GM06990 (cell line): Measurements from ENCODE around the gene PTPRM.

Experiments used
- DNase-seq: peaks from one replicate; pipeline ENCODE4 v3.0.0-alpha.2; 2011; ENCODE audit not compliant: insufficient read length; ENCODE audit errors: extremely low read depth
- H3K27me3 ChIP-seq: replicated peaks from 2 replicates; pipeline ENCODE4 v1.6.0; 2011; ENCODE audit warnings: low read length; ENCODE audit not compliant: control insufficient read depth, insufficient read depth
- H3K36me3 ChIP-seq: 2 replicates; pipeline ENCODE4 v1.5.1; 2011; ENCODE audit warnings: low read length; ENCODE audit not compliant: control insufficient read depth, insufficient read depth
- H3K4me3 ChIP-seq: replicated peaks from 2 replicates; pipeline ENCODE4 v1.5.1; 2011; ENCODE audit warnings: low read depth, mild to moderate bottlenecking, control low read depth, low read length
- TF ChIP-seq, protein P1 (sequence below): IDR thresholded peaks from 2 replicates; pipeline ENCODE4 v1.5.1; 2011; ENCODE audit warnings: low read length, control low read depth, mild to moderate bottlenecking, inconsistent platforms; ENCODE audit not compliant: insufficient read depth, poor library complexity, severe bottlenecking

Gene PTPRM

GRCh38 chr18:7803956-7804469, 236.9 kb downstream of the PTPRM start:
- TF ChIP-seq, protein P1, sequence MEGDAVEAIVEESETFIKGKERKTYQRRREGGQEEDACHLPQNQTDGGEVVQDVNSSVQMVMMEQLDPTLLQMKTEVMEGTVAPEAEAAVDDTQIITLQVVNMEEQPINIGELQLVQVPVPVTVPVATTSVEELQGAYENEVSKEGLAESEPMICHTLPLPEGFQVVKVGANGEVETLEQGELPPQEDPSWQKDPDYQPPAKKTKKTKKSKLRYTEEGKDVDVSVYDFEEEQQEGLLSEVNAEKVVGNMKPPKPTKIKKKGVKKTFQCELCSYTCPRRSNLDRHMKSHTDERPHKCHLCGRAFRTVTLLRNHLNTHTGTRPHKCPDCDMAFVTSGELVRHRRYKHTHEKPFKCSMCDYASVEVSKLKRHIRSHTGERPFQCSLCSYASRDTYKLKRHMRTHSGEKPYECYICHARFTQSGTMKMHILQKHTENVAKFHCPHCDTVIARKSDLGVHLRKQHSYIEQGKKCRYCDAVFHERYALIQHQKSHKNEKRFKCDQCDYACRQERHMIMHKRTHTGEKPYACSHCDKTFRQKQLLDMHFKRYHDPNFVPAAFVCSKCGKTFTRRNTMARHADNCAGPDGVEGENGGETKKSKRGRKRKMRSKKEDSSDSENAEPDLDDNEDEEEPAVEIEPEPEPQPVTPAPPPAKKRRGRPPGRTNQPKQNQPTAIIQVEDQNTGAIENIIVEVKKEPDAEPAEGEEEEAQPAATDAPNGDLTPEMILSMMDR: no peak
- no peaks in the 10 kb centered on the region for H3K27me3 ChIP-seq
- H3K4me3 ChIP-seq: no peak overlapping the region
- DNase-seq: no peak
- no peaks in the 10 kb centered on the region for H3K36me3 ChIP-seq

DNA sequence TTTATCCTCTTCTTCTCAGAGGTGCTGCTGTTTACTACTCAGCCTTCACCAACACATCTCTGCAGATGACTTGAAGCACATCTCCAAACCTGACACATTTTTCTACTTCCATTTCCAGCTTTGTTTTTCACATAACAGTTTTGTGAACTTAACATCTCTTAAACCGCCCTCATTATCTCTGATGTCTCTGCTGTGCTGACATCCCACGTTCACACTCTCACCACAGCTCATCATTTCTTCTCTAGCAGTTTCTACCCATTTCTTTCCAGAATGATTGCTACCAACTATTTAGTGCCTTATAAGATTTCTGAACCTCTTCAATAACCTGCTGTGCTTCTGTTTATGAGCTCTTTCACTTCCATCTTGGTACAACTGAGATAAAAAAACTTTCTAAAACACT, 238.0 kb downstream of the PTPRM start:
- TF ChIP-seq, protein P1: no peak
- H3K36me3 ChIP-seq: no peaks in the 10 kb centered on the region
- no peak overlapping the region for H3K4me3 ChIP-seq
- no peak for DNase-seq
- no peaks in the 10 kb centered on the region for H3K27me3 ChIP-seq

GRCh38 chr18:7805880-7806279, 238.8 kb downstream of the PTPRM start:
- H3K4me3 ChIP-seq: no peak overlapping the region
- H3K36me3 ChIP-seq: no peaks in the 10 kb centered on the region
- H3K27me3 ChIP-seq: no peaks in the 10 kb centered on the region
- TF ChIP-seq, protein P1: no peak
- no peak for DNase-seq

GRCh38 chr18:7807936-7808453, 240.9 kb downstream of the PTPRM start:
- no peak for DNase-seq
- Histone ChIP-seq H3K36me3 (no peaks in the 10 kb centered on the region), H3K27me3 (no peaks in the 10 kb centered on the region), H3K4me3 (no peak overlapping the region)
- TF ChIP-seq, protein P1: no peak

GRCh38 chr18:7808992-7809391, 241.9 kb downstream of the PTPRM start:
- TF ChIP-seq, protein P1: no peak
- Histone ChIP-seq H3K27me3 (no peaks in the 10 kb centered on the region), H3K36me3 (no peaks in the 10 kb centered on the region), H3K4me3 (no peak overlapping the region)
- DNase-seq: no peak

- Histone ChIP-seq H3K4me3 (no peak overlapping the region), H3K36me3 (no peaks in the 10 kb centered on the region), H3K27me3 (no peaks in the 10 kb centered on the region)
- TF ChIP-seq, protein P1: no peak
- no peak for DNase-seq
Measured at GRCh38 chr18:7809455-7809854, 242.3 kb downstream of the PTPRM start.
